Smooth muscle cell of bladder (primary cell): ENCODE measurements around the gene UBC. TPM values are rescaled to one million over a fixed set of nuclear protein-coding genes. Genes with fewer than 3 reads are reported as not detected.

Experiments used
- total RNA-seq: library from RNA; depleted of rRNA; stranded (reverse); fragments of >200 nt; gene quantifications from 2 replicates; pipeline ENCODE4 v1.2.3, GENCODE V29; 2014

The UBC gene
- 2,185 and 2,837 TPM in 2 replicates for total RNA-seq

DNA sequence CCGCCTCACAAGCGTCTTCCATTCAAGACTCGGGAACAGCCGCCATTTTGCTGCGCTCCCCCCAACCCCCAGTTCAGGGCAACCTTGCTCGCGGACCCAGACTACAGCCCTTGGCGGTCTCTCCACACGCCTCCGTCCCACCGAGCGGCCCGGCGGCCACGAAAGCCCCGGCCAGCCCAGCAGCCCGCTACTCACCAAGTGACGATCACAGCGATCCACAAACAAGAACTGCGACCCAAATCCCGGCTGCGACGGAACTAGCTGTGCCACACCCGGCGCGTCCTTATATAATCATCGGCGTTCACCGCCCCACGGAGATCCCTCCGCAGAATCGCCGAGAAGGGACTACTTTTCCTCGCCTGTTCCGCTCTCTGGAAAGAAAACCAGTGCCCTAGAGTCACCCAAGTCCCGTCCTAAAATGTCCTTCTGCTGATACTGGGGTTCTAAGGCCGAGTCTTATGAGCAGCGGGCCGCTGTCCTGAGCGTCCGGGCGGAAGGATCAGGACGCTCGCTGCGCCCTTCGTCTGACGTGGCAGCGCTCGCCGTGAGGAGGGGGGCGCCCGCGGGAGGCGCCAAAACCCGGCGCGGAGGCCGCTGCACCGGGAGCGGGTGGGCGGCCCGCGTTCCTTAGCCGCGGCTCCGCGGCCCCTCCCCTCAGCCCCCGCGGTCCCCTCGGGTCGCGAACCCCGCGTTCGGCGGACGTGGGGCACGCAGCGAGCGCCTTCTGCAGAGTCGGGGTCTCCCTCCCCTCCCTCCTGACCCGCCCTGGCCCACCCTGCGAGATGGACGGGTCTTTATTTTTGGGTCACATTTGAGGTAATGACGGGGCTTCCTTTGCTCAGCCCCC, at the start of gene UBC:
TSS of gene UBC (minus strand) at position 259 of the 847 bp plus-strand sequence. CDS start 879 bp downstream, outside the sequence.

DNA sequence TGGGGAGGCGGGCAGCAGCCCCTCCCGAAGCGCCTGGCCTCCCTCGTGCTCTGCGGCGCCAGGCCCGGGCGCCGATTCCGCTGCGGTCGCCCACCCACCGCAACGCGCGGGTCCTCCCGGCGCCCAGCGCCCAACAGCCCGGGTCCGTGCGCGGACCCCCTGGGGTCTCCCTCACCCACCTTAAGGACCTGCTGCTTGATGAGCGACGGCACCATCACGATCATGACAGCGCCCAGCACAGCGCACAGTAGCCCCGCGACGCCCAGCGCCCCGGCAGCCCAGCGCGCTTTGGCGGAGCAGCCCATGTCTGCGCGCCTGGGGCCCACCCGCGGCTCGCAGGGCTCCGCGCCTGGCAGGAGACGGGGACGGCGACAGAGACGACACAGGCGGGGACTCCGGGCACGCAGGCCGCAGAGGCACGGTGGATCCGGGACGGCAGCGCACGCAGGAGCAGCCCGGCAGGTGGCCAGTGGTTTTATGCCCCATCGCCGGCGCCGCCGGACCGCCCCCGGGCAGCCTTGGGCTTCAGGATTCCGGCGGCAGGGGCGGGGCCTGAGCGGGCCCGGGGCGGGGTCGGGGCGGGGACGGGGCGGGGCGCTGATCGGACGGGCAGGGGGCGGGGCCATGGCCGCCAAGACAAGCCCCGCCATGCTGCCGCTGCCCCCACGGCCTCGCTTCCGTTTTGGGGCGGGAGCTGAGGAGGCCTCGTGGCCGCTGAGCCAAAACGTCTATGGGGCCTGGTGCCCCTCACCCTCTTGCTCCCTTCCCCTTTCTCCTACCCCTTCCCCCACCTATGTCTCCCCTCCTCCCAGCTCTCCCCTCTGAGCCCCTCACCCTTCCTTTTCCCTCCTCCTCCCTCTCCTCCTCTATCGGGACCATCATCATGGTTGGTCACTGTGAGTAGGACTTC, 50.8 kb downstream of the UBC start, which contains the start of gene SCARB1:
TSS of gene SCARB1 (minus strand) at position 449 of the 910 bp plus-strand sequence. CDS start at position 305, 144 bp downstream.

Other genes starting within 250 kb of the UBC start
- 10.8 and 15.8 TPM in 2 replicates for gene SCARB1, start 50.8 kb downstream of the UBC start, total RNA-seq
- gene DHX37, start 74.5 kb upstream of the UBC start, total RNA-seq, result 8.8 and 14.3 TPM in 2 replicates
- gene BRI3BP, start 79.0 kb upstream of the UBC start, total RNA-seq, result 2.6 and 3.8 TPM in 2 replicates
- gene AACS, start 150.8 kb upstream of the UBC start, total RNA-seq, result 29.4 and 31.2 TPM in 2 replicates